ENCODE data around the gene FPGS. TPM values are rescaled to one million over a fixed set of nuclear protein-coding genes. Genes with fewer than 3 reads are reported as not detected.
"Not testable (repeated sequence)": the region's sequence is repeated elsewhere in the genome, so short reads cannot be mapped to it uniquely, and the experiment has no call there.

Gene FPGS
- total RNA-seq, 1 donor from 2014 or later = 55.4 TPM

DNA sequence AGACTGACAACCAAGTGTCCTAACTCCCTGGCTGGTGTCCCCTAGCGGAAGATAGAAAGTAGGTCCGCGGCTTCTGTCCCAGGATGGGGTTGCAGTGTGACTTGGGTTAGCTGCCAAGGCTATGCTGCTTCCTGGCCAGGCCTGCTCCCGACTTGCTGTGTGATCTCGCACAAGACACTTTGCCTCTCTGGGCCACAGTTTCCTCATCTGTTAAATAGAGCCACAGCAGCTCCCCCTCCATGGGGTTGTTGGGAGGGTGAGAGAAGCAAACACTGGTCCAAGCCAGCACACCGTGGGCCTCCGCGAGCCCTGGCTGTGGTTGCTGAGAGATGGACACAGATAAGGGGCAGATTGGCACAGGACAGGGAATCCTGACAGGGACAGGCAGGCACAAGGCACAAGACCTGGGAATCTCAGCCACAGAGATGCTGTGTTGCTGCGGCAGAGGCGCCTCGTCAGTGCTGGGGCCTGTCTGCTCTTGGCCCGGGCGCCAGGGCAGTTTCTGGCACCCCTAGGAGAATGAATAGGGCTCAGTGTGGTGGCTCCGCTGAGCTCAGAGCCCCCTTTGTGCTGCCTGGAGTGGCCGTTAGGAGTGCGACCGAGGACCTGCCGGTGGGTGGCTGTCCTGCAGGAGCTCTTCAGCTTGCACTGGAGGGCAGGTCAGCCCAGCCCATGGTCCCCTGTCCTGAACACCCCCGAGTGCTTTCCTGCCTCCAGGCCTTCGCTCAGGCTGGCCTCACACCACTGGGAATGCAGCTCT is 22.4 kb upstream of the FPGS start:
- Histone ChIP-seq H3K4me3 (no peak overlapping the region), H3K9me3 (no peaks in the 10 kb centered on the region), H3K27ac (peak overlapping the region; percentile 89), H3K4me1 (peaks cover 63% of the 10 kb centered on the region), H3K36me3 (no peaks in the 10 kb centered on the region), H3K27me3 (ENCODE audit: low read depth) (no peaks in the 10 kb centered on the region)
- TF ChIP-seq, protein P1, sequence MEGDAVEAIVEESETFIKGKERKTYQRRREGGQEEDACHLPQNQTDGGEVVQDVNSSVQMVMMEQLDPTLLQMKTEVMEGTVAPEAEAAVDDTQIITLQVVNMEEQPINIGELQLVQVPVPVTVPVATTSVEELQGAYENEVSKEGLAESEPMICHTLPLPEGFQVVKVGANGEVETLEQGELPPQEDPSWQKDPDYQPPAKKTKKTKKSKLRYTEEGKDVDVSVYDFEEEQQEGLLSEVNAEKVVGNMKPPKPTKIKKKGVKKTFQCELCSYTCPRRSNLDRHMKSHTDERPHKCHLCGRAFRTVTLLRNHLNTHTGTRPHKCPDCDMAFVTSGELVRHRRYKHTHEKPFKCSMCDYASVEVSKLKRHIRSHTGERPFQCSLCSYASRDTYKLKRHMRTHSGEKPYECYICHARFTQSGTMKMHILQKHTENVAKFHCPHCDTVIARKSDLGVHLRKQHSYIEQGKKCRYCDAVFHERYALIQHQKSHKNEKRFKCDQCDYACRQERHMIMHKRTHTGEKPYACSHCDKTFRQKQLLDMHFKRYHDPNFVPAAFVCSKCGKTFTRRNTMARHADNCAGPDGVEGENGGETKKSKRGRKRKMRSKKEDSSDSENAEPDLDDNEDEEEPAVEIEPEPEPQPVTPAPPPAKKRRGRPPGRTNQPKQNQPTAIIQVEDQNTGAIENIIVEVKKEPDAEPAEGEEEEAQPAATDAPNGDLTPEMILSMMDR (IDR thresholded peaks at IDR 0.05) = no peak
- no peak for ATAC-seq
- intact Hi-C loops (cut with DNase I) = no loop called here
- DNase-seq = no peak

DNA sequence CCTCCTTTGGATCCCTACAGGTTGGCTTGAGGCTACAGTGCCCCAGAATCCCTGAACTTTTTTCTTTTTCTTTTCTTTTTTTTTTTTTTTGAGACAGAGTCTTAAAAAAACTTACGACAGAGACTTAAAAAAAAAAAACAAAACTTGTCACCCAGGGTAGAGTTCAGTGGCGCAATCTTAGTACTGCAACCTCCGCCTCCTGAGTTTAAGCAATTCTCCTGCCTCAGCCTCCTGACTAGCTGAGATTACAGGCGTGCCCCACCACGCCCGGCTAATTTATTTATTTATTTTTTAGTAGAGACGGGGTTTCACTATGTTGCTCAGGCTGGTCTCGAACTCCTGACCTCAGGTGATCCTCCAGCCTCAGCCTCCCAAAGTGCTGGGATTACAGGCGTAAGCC is 21.8 kb upstream of the FPGS start:
- H3K27me3 ChIP-seq (ENCODE audit: low read depth); ATAC-seq; intact Hi-C loops (cut with DNase I); H3K4me3 ChIP-seq; H3K9me3 ChIP-seq; H3K36me3 ChIP-seq; DNase-seq: not testable (repeated sequence)
- H3K4me1 ChIP-seq = peaks cover 63% of the 10 kb centered on the region
- peak overlapping the region; percentile 89 for H3K27ac ChIP-seq

DNA sequence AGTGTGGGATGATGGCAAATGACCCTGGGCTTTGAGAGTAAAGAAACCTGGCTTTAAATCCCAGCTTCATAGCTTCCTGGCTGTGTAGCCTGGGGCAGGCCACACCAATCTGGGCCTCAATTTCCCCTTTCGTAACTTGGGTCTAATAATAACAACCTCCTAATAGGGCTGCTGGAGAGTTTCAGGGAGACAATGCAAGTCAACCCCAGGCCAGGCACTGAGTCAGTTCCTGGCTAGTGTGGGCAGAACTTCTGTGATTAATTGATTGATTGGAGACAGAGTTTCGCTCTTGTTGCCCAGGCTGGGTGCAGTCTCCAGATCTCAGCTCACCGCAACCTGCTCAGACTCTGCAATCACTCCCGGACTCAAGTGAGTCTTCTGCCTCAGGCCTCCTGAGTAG is 20.9 kb upstream of the FPGS start:
- intact Hi-C loops (cut with DNase I) = no loop called here

DNA sequence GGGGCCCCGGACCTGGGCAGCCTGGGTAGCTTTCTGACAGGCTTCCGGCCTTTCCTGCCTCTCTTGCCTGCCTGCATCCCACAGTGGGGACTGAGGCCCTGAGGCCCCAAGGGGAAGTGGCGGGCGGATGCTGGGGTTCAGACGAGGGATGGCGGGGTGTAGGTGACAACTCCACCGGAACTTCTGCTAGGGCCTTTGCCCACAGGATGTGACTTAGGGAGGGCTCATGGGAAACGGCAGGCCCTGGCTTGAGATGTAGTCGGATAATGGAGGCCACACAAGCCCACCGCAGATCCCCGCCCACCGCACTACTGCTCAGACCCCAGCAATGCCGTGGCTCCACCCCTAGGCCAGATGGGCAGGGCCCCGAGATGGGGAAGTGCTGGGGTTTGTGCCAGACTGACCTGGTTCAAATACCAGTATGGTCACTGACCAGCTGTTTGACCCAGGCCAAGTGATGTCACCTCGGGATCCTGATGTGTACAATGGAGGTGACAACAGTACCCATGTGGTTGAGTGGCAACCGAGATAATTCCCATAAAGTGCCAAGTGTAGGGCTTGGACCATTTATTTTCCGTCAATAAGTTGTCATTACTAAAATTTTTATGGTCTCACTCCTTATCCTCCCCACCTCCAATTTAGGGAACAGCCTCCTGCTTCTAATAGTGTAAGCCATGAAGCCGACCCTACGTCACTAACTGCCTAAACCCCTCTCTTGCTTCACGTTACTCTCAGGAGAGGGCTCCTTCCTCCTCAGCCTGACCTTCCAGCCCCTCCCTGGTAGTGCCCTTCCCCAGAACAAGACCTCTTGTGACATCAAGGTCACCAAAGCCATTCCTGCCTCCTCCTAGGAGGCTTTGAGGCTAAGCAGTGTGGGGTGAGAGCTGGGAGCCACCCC is 19.3 kb upstream of the FPGS start:
- H3K4me3 ChIP-seq = no peak overlapping the region
- intact Hi-C loops (cut with DNase I) = no loop called here
- ATAC-seq = peak in 1 of 2 donors; percentile 17
- H3K4me1 ChIP-seq = peaks cover 82% of the 10 kb centered on the region
- TF ChIP-seq, protein P1 (IDR thresholded peaks at IDR 0.05) = no peak
- no peaks in the 10 kb centered on the region for H3K9me3 ChIP-seq
- H3K36me3 ChIP-seq = peaks cover 17% of the 10 kb centered on the region
- H3K27ac ChIP-seq = peak overlapping the region; percentile 95
- H3K27me3 ChIP-seq (ENCODE audit: low read depth) = no peaks in the 10 kb centered on the region
- DNase-seq = peak; percentile 84

More for the DNA sequence above, 20.9 kb upstream of the FPGS start:
- TF ChIP-seq, protein P1 (IDR thresholded peaks at IDR 0.05) = no peak
- no peaks in the 10 kb centered on the region for H3K27me3 ChIP-seq (ENCODE audit: low read depth)
- peaks cover 2% of the 10 kb centered on the region for H3K36me3 ChIP-seq
- ATAC-seq (no peak), DNase-seq (no peak)
- H3K9me3 ChIP-seq = no peaks in the 10 kb centered on the region
- no peak overlapping the region for H3K27ac ChIP-seq
- peaks cover 67% of the 10 kb centered on the region for H3K4me1 ChIP-seq
- H3K4me3 ChIP-seq = no peak overlapping the region

DNA sequence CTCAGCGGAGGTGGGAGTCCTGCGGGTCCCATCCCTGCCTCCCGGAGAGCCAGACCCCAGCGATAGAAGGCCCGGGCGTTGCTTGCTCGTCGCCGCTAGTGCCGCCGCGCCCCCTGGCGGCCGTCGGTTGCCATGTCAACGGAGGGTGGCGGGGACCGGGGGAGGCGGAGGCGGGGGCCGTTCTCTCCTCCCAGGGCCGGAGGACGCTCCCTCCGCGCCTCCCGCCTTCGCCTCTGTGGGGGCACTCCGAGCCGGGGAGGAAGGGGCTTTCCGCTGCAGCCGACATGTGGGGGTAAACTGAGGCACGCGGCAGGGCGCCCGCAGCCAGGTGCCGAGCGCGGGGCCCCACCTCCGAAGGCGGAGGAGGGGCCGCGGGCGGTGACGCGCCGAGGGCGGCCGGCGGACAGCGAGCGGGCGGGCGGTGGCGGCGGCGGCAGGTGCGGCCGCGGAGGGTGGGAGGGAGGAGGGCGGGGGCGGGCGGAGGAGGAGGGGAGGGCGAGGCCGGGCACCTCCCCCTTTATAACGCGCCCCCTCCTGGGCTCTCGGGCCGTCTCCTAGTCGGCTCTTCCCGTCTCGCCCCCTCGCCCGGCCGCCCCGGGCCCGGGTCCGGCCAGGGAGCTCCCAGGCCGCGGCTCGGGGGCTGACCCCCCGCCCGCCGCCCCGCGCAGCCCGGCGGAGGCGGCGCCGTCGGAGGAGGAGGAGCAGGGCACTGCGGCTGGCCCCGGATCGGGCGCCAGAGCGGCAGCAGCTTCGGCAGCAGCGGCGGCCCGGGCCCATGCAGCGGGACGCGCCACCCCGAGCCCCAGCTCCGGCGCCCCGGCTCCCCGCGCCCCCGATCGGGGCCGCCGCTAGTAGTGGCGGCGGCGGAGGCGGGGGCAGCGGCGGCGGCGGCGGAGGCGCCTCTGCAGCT is 17.4 kb upstream of the FPGS start:
- DNase-seq (peak; percentile 92), ATAC-seq (peak; percentile 79 to 81)
- Histone ChIP-seq H3K4me3 (peak overlapping the region; percentile 100), H3K36me3 (peaks cover 36% of the 10 kb centered on the region), H3K27ac (peak overlapping the region; percentile 95), H3K4me1 (peaks cover 79% of the 10 kb centered on the region), H3K9me3 (no peaks in the 10 kb centered on the region), H3K27me3 (ENCODE audit: low read depth) (no peaks in the 10 kb centered on the region)
- TF ChIP-seq, protein P1 (IDR thresholded peaks at IDR 0.05) = peak; percentile 88
- intact Hi-C loops (cut with DNase I) = no loop called here
